NB4 (cell line): ENCODE measurements around the gene SERPINB6.
"Not testable (repeated sequence)": the region's sequence is repeated elsewhere in the genome, so short reads cannot be mapped to it uniquely, and the experiment has no call there.

Experiments
- DNase-seq: peaks from one replicate; pipeline ENCODE4 v3.0.0; 2010; ENCODE audit warnings: low read depth
- H3K4me3 ChIP-seq: one replicate; pipeline ENCODE4 v1.5.1; 2011; ENCODE audit warnings: mild to moderate bottlenecking, low read depth, low read length, moderate library complexity
- MYC ChIP-seq: IDR thresholded peaks from 2 replicates; pipeline ENCODE4 v1.6.1; 2011; ENCODE audit warnings: low read depth, low read length
- POLR2A ChIP-seq: IDR thresholded peaks from 2 replicates; pipeline ENCODE4 v1.6.1; 2011; ENCODE audit warnings: mild to moderate bottlenecking; ENCODE audit not compliant: insufficient read length; ENCODE audit errors: extremely low read depth
- TF ChIP-seq, protein P1 (sequence below): IDR thresholded peaks from 2 replicates; pipeline ENCODE4 v1.6.1; 2011; ENCODE audit warnings: low read depth, low read length
- TF ChIP-seq, protein P2 (sequence below): IDR thresholded peaks from one replicate; pipeline ENCODE4 v1.5.1; 2012; ENCODE audit warnings: low read depth, low read length

Gene SERPINB6

DNA sequence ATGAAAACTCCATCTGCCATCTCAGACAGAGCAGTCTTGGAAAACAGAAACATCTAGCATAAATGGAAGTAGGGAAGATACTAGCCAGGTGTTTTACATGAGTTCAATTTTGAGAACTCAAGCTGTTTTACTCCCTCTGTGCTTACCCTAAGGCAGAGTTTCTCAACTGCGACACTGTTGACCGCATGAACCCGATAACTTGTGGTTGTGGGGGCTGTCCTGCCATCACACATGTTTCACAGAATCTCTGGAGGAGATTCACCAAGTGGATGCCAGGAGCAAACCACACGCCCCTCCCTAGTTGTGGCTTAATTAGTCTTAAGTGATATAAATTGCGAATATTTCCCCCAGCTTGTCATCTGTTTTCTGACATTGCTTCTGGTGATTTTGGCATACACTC, 2.3 kb upstream of the SERPINB6 start:
- TF ChIP-seq MYC: peak; percentile 47; the same call in 1 of the 2 replicates
- TF ChIP-seq, protein P1, sequence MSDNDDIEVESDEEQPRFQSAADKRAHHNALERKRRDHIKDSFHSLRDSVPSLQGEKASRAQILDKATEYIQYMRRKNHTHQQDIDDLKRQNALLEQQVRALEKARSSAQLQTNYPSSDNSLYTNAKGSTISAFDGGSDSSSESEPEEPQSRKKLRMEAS: peak; percentile 64
- TF ChIP-seq, protein P2, sequence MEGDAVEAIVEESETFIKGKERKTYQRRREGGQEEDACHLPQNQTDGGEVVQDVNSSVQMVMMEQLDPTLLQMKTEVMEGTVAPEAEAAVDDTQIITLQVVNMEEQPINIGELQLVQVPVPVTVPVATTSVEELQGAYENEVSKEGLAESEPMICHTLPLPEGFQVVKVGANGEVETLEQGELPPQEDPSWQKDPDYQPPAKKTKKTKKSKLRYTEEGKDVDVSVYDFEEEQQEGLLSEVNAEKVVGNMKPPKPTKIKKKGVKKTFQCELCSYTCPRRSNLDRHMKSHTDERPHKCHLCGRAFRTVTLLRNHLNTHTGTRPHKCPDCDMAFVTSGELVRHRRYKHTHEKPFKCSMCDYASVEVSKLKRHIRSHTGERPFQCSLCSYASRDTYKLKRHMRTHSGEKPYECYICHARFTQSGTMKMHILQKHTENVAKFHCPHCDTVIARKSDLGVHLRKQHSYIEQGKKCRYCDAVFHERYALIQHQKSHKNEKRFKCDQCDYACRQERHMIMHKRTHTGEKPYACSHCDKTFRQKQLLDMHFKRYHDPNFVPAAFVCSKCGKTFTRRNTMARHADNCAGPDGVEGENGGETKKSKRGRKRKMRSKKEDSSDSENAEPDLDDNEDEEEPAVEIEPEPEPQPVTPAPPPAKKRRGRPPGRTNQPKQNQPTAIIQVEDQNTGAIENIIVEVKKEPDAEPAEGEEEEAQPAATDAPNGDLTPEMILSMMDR: no peak
- TF ChIP-seq POLR2A: no peak
- no peak overlapping the region for H3K4me3 ChIP-seq
- DNase-seq: peak; percentile 91

DNA sequence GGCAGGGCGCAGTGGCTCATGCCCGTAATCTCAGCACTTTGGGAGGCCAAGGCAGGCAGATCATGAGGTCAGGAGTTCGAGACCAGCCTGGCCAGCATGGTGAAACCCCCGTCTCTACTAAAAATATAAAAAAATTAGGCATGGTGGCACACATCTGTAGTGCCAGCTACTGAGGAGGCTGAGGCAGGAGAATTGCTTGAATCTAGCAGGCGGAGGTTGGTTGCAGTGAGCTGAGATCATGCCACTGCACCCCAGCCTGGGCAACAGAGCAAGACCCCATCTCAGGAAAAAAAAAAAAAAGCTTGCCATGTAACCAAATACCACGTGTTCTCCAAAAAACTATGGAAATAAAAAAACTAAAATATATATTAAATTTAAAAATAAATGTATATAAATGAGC, 1.8 kb upstream of the SERPINB6 start:
- not testable (repeated sequence) for H3K4me3 ChIP-seq, DNase-seq

DNA sequence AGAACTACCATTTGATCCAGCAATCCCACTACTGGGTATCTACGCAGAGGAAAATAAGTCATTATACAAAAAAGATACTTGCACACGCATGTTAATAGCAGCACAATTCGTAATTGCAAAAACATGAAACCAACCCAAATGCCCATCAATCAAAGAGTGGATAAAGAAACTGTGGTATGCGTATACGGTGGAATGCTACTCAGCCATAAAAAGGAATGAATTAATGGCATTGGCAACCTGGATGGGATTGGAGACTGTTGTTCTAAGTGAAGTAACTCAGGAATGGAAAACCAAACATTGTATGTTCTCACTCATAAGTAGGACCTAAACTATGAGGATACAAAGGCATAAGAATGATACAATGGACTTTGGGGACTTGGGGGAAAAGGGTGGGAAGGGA, 1.3 kb upstream of the SERPINB6 start:
- not testable (repeated sequence) for DNase-seq, H3K4me3 ChIP-seq

DNA sequence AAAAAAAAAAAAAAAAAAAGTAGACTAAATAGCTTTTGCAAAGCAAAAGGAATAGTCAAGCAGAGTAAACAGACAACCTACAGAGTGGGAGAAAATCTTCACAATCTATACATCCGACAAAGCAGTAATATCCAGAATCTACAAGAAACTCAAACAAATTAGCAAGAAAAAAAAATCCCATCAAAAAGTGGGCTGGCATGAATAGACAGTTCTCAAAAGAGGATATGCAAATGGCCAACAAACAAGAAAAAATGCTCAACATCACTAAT, 786 bp upstream of the SERPINB6 start:
- not testable (repeated sequence) for H3K4me3 ChIP-seq

DNA sequence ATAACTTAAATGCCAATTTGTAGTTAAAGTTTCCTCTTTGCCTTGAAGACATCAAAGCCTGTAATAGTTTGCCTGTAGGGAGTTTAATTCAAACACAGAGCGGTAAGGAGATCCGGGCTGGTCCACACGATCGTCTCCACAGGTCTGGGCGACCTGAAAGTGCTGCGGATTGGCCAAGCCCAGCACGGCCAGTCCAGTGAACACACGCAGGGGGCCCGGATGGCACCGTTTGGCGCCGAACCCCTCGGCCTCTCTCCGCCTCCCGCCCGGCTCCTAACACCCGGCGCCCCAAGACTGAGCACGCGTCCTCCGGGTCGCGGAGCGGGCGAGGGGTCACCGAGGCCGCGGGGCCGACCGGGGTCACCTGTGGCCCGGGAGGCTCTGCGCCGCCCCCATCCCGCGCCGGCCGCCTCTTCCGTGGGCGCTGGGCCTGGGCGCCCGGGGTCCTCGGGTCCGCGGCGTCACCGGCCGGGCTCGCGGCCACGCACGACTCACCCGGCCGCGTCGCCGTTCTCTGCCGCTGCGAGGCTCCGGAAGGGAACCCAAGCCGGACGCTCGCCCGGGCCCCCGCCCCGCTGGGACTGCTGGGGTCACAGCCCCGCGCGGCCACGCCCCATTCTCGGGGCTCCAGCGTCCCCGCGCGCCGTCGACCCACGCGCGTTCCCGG, 481 bp downstream of the SERPINB6 start:
- no peak for TF ChIP-seq POLR2A
- TF ChIP-seq, protein P2: no peak
- TF ChIP-seq, protein P1: no peak
- DNase-seq: no peak
- no peak overlapping the region for H3K4me3 ChIP-seq

More for the DNA sequence above, 786 bp upstream of the SERPINB6 start:
- not testable (repeated sequence) for DNase-seq

DNA sequence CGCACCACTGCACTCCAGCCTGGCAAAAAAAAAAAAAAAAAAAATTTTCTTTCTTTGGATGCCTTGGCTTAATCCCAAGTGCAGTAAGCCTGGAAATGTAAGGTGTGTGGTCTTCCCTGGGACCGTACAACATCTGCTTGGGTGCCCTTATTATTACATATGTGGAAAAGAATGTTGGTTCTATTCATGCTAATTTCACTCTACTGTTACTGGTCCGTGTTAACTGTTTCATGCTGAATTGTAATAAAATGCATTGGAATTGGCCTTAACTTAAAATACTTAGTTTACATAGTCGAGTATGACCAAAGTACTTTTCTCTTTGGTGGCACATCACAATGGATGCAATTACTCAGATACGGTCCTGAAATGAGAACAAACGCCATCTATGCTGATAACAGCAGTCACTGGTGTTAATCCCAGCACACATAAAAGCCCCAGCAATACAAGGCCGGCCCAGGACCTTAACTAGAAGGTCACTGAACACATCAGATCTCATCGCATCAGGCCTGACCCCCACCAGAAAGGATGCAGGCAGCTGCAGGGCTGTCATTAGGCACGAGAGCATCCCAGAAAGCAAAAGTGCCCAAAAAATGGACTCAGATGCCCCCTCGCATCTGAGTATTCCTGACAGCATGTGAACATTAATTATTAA, 1.2 kb downstream of the SERPINB6 start:
- TF ChIP-seq, protein P1: no peak
- TF ChIP-seq MYC: no peak
- no peak for TF ChIP-seq POLR2A
- TF ChIP-seq, protein P2: no peak
- DNase-seq: no peak
- H3K4me3 ChIP-seq: no peak overlapping the region

DNA sequence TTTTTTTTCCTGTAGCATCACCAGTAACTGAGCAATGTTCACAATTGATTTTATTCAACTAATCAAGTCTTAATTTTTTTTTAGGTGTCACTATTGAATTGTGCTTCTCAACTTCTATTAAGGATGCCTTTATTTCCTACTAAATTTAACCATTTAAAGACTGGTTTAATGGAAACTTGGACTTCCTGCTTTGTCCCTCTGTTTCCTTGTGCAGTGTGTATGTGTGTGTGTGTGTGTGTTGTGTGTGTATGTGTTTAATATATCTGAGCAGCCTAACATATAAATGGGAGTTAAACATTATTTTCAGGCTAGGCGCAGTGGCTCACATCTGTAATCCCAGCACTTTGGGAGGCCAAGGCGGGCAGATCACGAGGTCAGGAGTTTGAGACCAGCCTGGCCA, 1.8 kb downstream of the SERPINB6 start:
- no peak overlapping the region for H3K4me3 ChIP-seq
- TF ChIP-seq MYC: no peak
- no peak for TF ChIP-seq POLR2A
- DNase-seq: no peak

DNA sequence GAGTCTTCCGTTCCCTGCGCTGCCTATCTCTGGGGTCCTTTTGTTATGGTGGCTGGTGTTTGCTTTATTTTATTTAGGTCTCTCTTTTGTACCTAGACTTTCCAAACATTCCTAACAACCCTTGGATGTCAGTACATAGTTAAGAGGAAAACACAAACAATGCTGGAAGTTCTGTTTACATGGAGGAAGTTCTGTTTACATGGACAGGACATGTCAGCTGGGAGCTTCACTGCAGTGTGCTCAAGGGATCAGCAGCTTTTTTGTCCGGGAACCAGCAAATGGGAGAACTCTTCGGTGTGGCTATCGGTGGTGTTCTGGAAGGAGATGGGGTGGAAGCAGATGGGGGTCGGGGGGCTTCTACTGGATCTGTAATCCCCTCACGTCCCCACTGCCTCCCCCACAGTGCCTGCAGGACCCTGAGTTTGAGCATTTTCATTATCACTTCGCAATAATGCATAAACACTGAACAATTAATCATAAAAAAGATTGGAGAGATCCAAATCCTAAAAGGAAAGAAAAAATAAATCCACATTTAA, 2.7 kb downstream of the SERPINB6 start:
- TF ChIP-seq, protein P1: no peak
- TF ChIP-seq MYC (no peak), POLR2A (no peak)
- TF ChIP-seq, protein P2: no peak
- no peak overlapping the region for H3K4me3 ChIP-seq
- no peak for DNase-seq
